Smooth muscle cell of bladder (primary cell): ENCODE results near the gene RIMBP2. TPM values are rescaled to one million over a fixed set of nuclear protein-coding genes. Genes with fewer than 3 reads are reported as not detected.

Source experiments
- total RNA-seq: library from RNA; depleted of rRNA; stranded (reverse); fragments of >200 nt; gene quantifications from 2 replicates; pipeline ENCODE4 v1.2.3, GENCODE V29; 2014

The RIMBP2 gene
- total RNA-seq, result under 0.01 and 0.18 TPM in 2 replicates

DNA sequence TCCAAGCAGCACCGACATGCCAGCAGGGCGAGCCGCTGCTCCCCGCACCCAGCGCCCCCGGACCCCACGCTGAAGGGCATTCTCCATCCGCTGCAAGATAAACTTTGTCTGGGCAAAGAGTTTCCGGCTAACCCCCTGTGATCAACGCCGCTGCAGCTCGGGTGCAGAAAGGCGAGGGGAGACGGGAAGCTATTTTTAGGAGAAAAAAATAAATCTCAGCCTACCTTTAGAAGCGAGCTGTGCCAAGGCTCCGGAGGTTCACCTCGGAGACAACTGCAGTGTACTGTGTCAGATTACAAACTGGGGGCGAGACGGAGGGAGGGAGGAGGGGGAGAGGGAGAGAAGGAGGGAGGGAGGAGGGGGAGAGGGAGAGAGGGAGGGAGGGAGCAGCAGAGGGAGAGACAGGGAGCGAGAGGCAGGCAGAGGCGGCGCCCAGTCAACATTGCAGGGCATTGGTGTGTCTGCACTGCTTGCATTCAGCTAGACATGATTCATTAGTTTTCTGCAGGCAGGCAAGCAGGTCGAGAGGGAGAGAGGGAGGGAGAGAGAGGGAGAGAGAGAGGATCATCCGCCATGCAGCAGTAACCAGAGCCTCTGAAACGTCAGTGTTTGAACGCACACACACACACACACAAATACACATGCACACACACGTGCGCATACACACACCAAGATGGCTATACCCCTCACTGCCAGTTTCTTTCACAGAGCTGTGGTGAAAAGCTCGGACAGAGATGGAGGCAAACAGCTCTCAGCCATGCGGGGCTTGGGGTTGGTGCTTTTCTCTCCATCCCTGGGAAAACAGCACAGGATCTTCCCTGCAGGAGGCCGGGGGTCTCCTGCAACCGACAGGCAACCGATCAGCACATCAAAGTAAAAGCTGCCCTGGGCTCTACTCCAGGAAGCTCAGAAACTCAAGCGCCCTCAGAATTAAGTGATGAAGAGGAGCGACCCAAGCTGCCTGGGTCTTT lies at the start of gene RIMBP2:
TSS of gene RIMBP2 (minus strand) at position 302 of the 971 bp plus-strand sequence. CDS start 237,286 bp downstream, outside the sequence.

Other genes starting within 250 kb of the RIMBP2 start
- gene STX2, start 123.0 kb upstream of the RIMBP2 start, total RNA-seq, result 31.7 and 47.8 TPM in 2 replicates
- 460 and 531 TPM in 2 replicates for gene RAN, start 155.8 kb upstream of the RIMBP2 start, total RNA-seq
- gene ADGRD1, start 237.6 kb upstream of the RIMBP2 start, total RNA-seq, result 10.2 and 19.9 TPM in 2 replicates